ENCODE results near the gene ADCY2.

- TF ChIP-seq POLR2AphosphoS5 (IDR thresholded peaks at IDR 0.05; ENCODE audit: low read depth) (no peak), ZNF462 (CRISPR knock-in tag; IDR thresholded peaks at IDR 0.05) (no peak), CTCF (conservative IDR thresholded peaks at IDR 0.05; ENCODE audit: low read depth in 2 of 2) (no peak), JUNB (IDR thresholded peaks at IDR 0.05; ENCODE audit: unreplicated experiment) (no peak), REST (IDR thresholded peaks at IDR 0.05; ENCODE audit: unreplicated experiment) (no peak), NANOG (IDR thresholded peaks at IDR 0.05; ENCODE audit: borderline replicate concordance) (no peak), EZH2 (IDR thresholded peaks at IDR 0.05; ENCODE audit: low read depth, unreplicated experiment) (no peak), EZH2phosphoT487 (IDR thresholded peaks at IDR 0.05; ENCODE audit: unreplicated experiment) (no peak), CREB1 (CRISPR knock-in tag; IDR thresholded peaks at IDR 0.05; ENCODE audit: low read depth) (no peak)
- TF ChIP-seq, protein P1, sequence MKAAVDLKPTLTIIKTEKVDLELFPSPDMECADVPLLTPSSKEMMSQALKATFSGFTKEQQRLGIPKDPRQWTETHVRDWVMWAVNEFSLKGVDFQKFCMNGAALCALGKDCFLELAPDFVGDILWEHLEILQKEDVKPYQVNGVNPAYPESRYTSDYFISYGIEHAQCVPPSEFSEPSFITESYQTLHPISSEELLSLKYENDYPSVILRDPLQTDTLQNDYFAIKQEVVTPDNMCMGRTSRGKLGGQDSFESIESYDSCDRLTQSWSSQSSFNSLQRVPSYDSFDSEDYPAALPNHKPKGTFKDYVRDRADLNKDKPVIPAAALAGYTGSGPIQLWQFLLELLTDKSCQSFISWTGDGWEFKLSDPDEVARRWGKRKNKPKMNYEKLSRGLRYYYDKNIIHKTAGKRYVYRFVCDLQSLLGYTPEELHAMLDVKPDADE (IDR thresholded peaks at IDR 0.05): no peak
Measured at GRCh38 chr5:7503564-7503963, 107.6 kb downstream of the ADCY2 start.

Data from GM23338 (cell line).